ENCODE results near the gene BRD3OS.
"Not testable (repeated sequence)": the region's sequence is repeated elsewhere in the genome, so short reads cannot be mapped to it uniquely, and the experiment has no call there.

Gene BRD3OS

GRCh38 chr9:134069480-134070399 is 44.5 kb downstream of the BRD3OS start:
- peaks cover 16% of the 10 kb centered on the region; the same call in 1 of the 2 replicates for H3K27me3 ChIP-seq
- no peak for TF ChIP-seq CTCF (IDR thresholded peaks at IDR 0.05; ENCODE audit: low read depth, low read length)
- DNase-seq = no peak
- no peaks in the 10 kb centered on the region for H3K9me3 ChIP-seq
- peak overlapping the region; percentile 67; the same call in 1 of the 2 replicates for H3K4me3 ChIP-seq (ENCODE audit: low read depth, low read length)
- H3K4me1 ChIP-seq = no peaks in the 10 kb centered on the region
- H3K36me3 ChIP-seq = peaks cover 3% of the 10 kb centered on the region

GRCh38 chr9:134071149-134071548 is 45.9 kb downstream of the BRD3OS start:
- no peak for TF ChIP-seq CTCF (IDR thresholded peaks at IDR 0.05; ENCODE audit: low read depth, low read length)
- no peak for DNase-seq
- Histone ChIP-seq H3K27me3 (peaks cover 16% of the 10 kb centered on the region; the same call in 1 of the 2 replicates), H3K4me3 (ENCODE audit: low read depth, low read length) (no peak overlapping the region), H3K36me3 (no peaks in the 10 kb centered on the region), H3K9me3 (no peaks in the 10 kb centered on the region), H3K4me1 (no peaks in the 10 kb centered on the region)

- not testable (repeated sequence) for H3K36me3 ChIP-seq; DNase-seq; H3K9me3 ChIP-seq; H3K4me3 ChIP-seq (ENCODE audit: low read depth, low read length); H3K4me1 ChIP-seq
- H3K27me3 ChIP-seq = peaks cover 16% of the 10 kb centered on the region; the same call in 1 of the 2 replicates
Observed at GRCh38 chr9:134072683-134073082, 47.4 kb downstream of the BRD3OS start.

- no peaks in the 10 kb centered on the region for H3K9me3 ChIP-seq
- no peak overlapping the region for H3K4me3 ChIP-seq (ENCODE audit: low read depth, low read length)
- H3K4me1 ChIP-seq = no peaks in the 10 kb centered on the region
- no peaks in the 10 kb centered on the region for H3K36me3 ChIP-seq
- DNase-seq = no peak
- peaks cover 16% of the 10 kb centered on the region; the same call in 1 of the 2 replicates for H3K27me3 ChIP-seq
- no peak for TF ChIP-seq CTCF (IDR thresholded peaks at IDR 0.05; ENCODE audit: low read depth, low read length)
Observed at GRCh38 chr9:134073500-134073899, 48.2 kb downstream of the BRD3OS start.

GRCh38 chr9:134075689-134076088 is 50.4 kb downstream of the BRD3OS start:
- H3K4me1 ChIP-seq; H3K4me3 ChIP-seq (ENCODE audit: low read depth, low read length); H3K27me3 ChIP-seq; DNase-seq; H3K36me3 ChIP-seq; H3K9me3 ChIP-seq: not testable (repeated sequence)

GRCh38 chr9:134076644-134077043 is 51.4 kb downstream of the BRD3OS start:
- no peak for DNase-seq
- H3K27me3 ChIP-seq = no peaks in the 10 kb centered on the region
- no peak for TF ChIP-seq CTCF (IDR thresholded peaks at IDR 0.05; ENCODE audit: low read depth, low read length)

More at GRCh38 chr9:134076644-134077043, 51.4 kb downstream of the BRD3OS start:
- H3K4me1 ChIP-seq = no peaks in the 10 kb centered on the region
- H3K4me3 ChIP-seq (ENCODE audit: low read depth, low read length) = no peak overlapping the region
- no peaks in the 10 kb centered on the region for H3K36me3 ChIP-seq
- H3K9me3 ChIP-seq = no peaks in the 10 kb centered on the region; the same call in 1 of the 2 replicates
